Measurements from ENCODE around the gene PCGF3.
A peak's percentile ranks its signal among the peaks of the same experiment; 100 is the strongest.

PCGF3 gene

GRCh38 chr4:760616-761015 is 55.0 kb downstream of the PCGF3 start (continued):
- no peak for TF ChIP-seq POU6F1 (CRISPR knock-in tag; IDR thresholded peaks at IDR 0.05; ENCODE audit: borderline replicate concordance, low read depth)
- TF ChIP-seq ZNF8 (CRISPR knock-in tag; IDR thresholded peaks at IDR 0.05): no peak
- TF ChIP-seq ZNF70 (CRISPR knock-in tag; IDR thresholded peaks at IDR 0.05): no peak

- no peak for TF ChIP-seq ZFP3 (CRISPR knock-in tag; IDR thresholded peaks at IDR 0.05)
- TF ChIP-seq POU6F1 (CRISPR knock-in tag; IDR thresholded peaks at IDR 0.05; ENCODE audit: borderline replicate concordance, low read depth): no peak
- TF ChIP-seq ARNTL (CRISPR knock-in tag; IDR thresholded peaks at IDR 0.05; ENCODE audit: borderline replicate concordance, low read depth): no peak
- no peak for TF ChIP-seq TOX (CRISPR knock-in tag; IDR thresholded peaks at IDR 0.05; ENCODE audit: borderline replicate concordance)
- TF ChIP-seq PPARA (CRISPR knock-in tag; IDR thresholded peaks at IDR 0.05; ENCODE audit: borderline replicate concordance): no peak
- TF ChIP-seq OSR1 (CRISPR knock-in tag; IDR thresholded peaks at IDR 0.05): no peak
- no peak for TF ChIP-seq CREB5 (CRISPR knock-in tag; IDR thresholded peaks at IDR 0.05; ENCODE audit: low read depth)
- no peak for TF ChIP-seq ISL1 (CRISPR knock-in tag; IDR thresholded peaks at IDR 0.05)
- TF ChIP-seq SNAI2 (CRISPR knock-in tag; IDR thresholded peaks at IDR 0.05): no peak
- no peak for TF ChIP-seq ZC3H10 (CRISPR knock-in tag; IDR thresholded peaks at IDR 0.05)
- no peak for TF ChIP-seq ZNF70 (CRISPR knock-in tag; IDR thresholded peaks at IDR 0.05)
- ATAC-seq: no peak
Observed at GRCh38 chr4:761086-761485, 55.5 kb downstream of the PCGF3 start.

GRCh38 chr4:761739-762138 is 56.1 kb downstream of the PCGF3 start:
- TF ChIP-seq ZNF565 (CRISPR knock-in tag; conservative IDR thresholded peaks at IDR 0.05; ENCODE audit: low read depth): no peak
- TF ChIP-seq PPARA (CRISPR knock-in tag; IDR thresholded peaks at IDR 0.05; ENCODE audit: borderline replicate concordance): no peak
- no peak for TF ChIP-seq TSHZ2 (CRISPR knock-in tag; IDR thresholded peaks at IDR 0.05)
- no peak for TF ChIP-seq ZNF70 (CRISPR knock-in tag; IDR thresholded peaks at IDR 0.05)
- no peak for TF ChIP-seq BACH2 (CRISPR knock-in tag; IDR thresholded peaks at IDR 0.05; ENCODE audit: borderline replicate concordance)
- no peak for TF ChIP-seq ZC3H10 (CRISPR knock-in tag; IDR thresholded peaks at IDR 0.05)
- ATAC-seq: no peak

GRCh38 chr4:762211-763190 is 56.9 kb downstream of the PCGF3 start:
- peak; percentile 62 for ATAC-seq
- TF ChIP-seq POU6F1 (CRISPR knock-in tag; IDR thresholded peaks at IDR 0.05; ENCODE audit: borderline replicate concordance, low read depth) (no peak), TCF4 (CRISPR knock-in tag; IDR thresholded peaks at IDR 0.05; ENCODE audit: borderline replicate concordance) (no peak), ZNF565 (CRISPR knock-in tag; conservative IDR thresholded peaks at IDR 0.05; ENCODE audit: low read depth) (no peak), ZC3H10 (CRISPR knock-in tag; IDR thresholded peaks at IDR 0.05) (no peak), CSRNP3 (CRISPR knock-in tag; IDR thresholded peaks at IDR 0.05) (no peak), ZFP30 (CRISPR knock-in tag; IDR thresholded peaks at IDR 0.05) (no peak), TOX (CRISPR knock-in tag; IDR thresholded peaks at IDR 0.05; ENCODE audit: borderline replicate concordance) (no peak), ARNTL (CRISPR knock-in tag; IDR thresholded peaks at IDR 0.05; ENCODE audit: borderline replicate concordance, low read depth) (no peak), PPARA (CRISPR knock-in tag; IDR thresholded peaks at IDR 0.05; ENCODE audit: borderline replicate concordance) (no peak), CSDC2 (CRISPR knock-in tag; IDR thresholded peaks at IDR 0.05) (no peak), SNAI2 (CRISPR knock-in tag; IDR thresholded peaks at IDR 0.05) (no peak), TSHZ2 (CRISPR knock-in tag; IDR thresholded peaks at IDR 0.05) (no peak)

Measured in SK-N-SH treated with all-trans-retinoic acid at 6 μM for 48 hours (cell line).